Activated CD4-positive, alpha-beta T cell treated with anti-CD3 and anti-CD28 coated beads, Interleukin-2, amount 50 U/mL, for 48 hours (primary cell): Measurements from ENCODE around the gene TEX261.
"Not testable (repeated sequence)": the region's sequence is repeated elsewhere in the genome, so short reads cannot be mapped to it uniquely, and the experiment has no call there.

Source experiments
- DNase-seq, 2 experiments: peaks; one replicate each; pipeline ENCODE4 v3.0.0-alpha.2; 2020

Gene TEX261

DNA sequence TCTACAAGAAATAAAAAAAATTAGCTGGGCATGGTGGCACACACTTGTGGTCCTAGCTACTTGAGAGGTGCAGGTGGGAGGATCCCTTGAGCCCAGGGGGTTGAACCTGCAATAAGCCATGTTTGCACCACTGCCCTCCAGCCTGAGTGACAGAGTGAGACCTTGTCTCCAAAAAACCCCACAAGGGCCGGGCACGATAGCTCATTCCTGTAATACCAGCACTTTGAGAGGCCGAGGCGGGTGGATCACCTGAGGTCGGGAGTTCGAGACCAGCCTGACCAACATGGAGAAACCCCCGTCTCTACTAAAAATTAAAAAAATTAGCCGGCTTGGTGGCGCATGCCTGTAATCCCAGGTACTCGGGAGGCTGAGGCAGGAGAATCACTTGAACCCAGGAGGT, 5.3 kb upstream of the TEX261 start:
- DNase-seq: not testable (repeated sequence)

DNA sequence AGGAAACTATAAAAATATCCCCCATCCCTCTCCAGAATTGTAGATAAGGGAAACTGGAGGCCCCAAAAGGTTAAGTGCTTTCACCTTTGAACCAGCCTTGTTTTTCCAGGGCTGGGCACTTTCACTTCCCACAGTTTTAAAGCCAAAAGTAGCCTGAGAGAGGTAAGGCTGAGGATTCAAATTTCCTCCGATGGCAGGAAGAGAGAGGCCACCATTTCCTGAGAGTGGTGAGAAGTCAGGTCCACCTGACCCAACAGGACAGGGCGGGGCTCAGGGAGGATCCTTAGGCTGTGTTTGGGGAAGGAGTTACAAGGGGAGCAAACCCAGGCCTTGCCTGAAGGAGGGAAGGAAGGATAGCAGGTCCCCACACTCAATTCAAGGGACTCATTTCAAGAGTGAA, 4.7 kb upstream of the TEX261 start:
- no peak for DNase-seq

- DNase-seq: not testable (repeated sequence)
These were observed 4.2 kb upstream of the TEX261 start for GRCh38 chr2:70998885-70999284.

DNA sequence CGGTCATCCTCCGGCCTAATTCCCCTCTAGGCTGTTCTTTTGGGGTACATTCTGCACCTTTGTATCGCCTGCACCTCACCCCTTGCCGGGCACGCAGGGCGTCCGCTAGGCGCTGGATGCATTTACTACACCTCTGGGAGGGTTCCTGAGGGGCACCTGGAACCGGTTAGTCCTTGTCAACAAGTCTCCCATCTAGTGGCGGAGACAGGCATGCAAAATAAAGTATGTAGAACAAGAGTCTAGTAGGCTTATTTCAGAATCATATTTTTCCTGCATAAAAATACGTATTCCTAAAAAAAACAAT, 705 bp upstream of the TEX261 start:
- peak; percentile 48 to 59 for DNase-seq

DNA sequence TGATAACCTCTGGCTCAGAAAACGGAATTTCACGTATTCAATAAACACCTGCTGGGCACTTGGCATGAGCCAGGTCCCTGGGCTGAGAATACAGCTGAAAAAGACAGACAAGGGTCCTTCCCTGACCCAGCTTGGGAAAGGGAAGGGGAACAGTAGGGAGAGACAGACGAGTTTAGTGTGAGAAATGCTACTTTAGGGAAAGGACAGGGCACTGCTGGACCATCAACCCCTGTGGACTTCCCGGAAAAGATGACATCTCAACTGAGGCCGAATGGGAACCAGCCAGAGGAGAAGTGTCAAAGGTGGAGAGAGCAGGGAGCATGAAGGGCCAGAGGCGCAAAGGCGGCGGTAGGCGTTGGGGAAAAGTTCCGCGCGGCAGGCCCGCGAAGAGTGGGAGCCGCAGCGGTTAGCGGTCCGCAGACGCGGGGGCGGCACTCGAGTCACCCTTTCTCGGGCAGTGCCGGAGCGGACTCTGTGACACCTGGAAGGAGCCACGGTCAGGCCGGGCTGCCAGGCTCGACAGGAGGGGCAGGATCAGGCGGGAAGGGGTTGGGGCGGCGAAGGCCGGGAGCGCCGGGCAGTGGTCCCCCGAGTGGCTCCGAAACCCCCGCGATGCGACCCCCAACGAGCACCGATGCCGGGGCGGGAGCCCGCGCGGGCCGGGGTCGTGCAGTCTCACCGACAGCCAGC, 519 bp downstream of the TEX261 start:
- peak; percentile 62 to 68 for DNase-seq

DNA sequence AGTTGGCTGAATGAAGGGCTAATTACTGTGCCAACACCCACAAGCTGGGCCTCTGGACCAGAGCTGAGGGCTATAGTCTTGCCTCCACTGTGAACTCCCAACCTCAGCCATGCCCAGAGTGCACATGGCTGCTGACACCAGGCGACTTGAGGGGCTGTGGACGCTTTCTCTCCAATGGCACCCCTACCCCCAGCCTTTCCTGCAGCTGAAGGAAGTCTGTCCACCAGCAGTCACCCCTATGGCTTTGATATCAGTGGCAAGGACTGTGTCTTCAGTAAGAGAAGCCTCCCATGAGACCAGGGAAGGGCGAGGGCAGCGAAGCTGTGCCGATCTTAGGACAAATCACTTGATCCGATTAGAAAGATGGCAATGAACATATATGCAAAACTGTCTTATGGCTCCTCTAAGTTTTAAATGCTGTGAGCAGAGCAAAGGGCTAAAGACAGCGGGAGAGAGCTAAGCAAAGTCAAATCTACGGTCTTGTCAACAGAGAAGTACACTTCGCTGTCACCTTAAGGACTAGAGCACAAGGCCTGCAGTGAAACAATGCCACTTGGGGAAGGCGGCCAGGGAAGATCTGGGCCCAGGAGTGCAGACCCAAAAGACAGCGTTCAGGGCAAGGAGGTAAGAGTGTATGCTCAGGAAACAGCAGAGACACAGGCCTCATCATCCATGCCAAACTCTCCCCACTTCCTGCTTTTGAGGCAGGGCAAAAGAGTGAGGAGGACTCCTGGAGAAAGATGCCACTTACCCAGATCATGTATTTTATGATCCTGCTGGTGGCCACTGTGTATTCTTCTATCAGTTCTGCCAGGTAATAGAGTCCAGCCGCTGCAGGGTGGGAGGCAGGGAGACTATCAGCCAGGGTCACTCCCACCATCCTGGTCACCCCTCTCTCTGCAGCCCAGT, 1.5 kb downstream of the TEX261 start:
- DNase-seq: no peak

DNA sequence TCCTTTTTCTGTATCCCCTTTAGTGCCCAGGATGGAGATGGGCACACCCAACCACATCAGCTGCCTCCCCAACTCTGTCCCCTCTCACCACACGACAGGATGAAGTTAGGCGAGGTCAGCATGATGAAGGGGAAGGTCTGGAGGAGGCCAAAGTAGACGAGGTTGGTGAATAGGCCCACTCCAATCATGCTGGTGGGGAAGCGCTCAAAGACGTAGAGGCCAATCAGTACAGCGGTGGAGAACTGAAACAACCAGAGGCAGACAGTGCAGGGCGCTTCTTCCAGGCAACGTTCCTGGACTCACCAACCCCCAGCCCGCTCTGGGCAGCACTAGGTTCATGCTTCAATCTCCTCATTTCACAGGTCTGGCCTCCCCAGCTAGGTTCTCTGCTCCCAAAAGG, 2.9 kb downstream of the TEX261 start:
- DNase-seq: no peak

DNA sequence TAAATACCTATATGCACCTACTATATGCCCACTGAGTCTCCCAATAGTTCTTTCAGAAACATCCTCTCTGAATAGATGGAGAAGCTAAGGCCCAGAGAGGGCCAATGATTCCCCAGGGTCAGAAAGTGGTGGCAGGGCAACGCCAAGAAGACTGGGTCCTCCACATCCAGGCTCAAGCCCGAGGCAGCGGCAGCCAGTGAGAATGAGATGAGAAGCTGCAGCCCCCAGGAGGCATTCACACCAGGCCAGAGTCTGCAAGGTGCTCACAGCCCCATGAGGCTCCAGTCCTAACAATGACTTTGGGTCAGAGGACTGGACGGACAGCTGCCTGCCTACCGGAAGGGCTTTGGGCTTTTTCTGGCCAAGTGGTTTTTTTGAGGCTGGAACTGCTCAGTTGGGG, 3.5 kb downstream of the TEX261 start:
- DNase-seq: no peak

GRCh38 chr2:70990216-70990615, 4.5 kb downstream of the TEX261 start:
- DNase-seq: no peak

- no peak for DNase-seq
These were observed 5.7 kb downstream of the TEX261 start for GRCh38 chr2:70988726-70989648.

DNA sequence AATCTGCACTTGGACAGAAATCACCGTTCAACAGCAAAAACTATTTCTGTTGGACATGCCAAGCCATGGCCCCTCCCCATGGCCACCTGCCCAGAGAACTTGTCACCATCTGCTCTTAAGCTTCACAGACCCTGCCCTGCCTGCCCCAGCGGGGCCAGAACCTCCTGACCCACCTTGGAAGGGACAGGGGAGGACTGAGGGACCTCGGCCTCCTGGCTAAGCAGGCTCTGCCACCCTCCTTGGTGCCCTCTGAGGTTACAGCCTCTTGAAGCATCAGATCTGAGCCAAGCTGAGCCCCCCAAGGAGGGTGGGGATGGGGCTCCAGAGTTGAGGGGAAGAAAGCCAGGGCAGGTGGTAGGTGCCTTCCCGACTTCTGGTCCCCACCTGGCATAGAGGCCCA, 6.5 kb downstream of the TEX261 start:
- no peak for DNase-seq

GRCh38 chr2:70987386-70987785, 7.3 kb downstream of the TEX261 start:
- DNase-seq: no peak

GRCh38 chr2:70986499-70987189, 8.0 kb downstream of the TEX261 start:
- DNase-seq: no peak

GRCh38 chr2:70985956-70986355, 8.7 kb downstream of the TEX261 start:
- no peak for DNase-seq

- no peak for DNase-seq
These were observed 9.4 kb downstream of the TEX261 start for GRCh38 chr2:70985283-70985688.

DNA sequence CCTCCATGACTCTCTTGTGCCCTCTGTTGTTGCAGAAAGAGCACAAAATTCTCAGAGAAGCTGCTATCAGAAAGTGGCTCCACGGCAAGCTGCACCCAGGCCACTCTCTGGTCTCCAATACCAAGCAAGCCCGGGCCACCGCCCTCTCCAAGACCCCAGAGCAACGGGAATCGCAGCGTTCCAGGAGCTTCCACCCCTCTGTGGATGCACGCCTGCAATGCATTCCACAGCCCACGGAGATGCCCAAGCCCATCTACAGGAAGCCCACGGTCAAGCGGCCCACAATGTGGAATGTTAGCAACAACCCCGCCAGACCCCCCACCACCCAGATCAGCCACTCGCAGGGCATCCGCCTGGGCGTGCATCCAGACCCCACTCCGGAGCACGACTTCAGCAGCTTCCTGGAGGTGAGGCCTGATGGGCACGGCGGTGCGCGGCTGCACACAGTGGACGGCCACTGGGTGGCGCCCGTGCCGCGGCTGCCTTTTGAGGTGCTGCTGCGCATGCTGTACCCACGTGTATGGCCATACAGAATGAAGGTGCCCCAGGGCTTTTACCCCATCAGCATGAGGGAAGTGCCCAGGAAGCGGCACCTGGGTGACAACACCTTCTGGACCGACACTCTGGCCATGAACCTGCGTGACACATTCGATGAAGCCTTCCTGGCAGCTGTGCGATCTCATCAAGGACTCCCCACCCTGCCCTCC, 9.9 kb downstream of the TEX261 start:
- peak; percentile 83 to 85 for DNase-seq

DNA sequence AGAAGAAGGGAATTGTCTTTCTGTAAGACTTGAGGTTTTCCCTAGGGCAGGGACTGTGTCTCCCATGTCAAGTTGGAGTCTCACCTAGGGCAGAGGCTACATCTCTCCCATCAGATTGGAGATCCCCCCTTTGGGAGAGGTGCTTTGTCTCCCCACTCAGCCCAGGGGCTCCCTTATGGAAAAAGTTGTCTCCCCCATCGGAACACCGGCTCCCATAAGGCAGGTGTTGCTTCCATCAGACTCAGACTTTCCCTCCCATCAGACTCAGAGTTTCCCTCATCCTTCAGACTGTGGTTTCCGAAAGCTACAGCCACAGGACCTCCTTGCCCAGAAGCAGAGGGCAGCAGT, 10.5 kb downstream of the TEX261 start:
- no peak for DNase-seq

DNA sequence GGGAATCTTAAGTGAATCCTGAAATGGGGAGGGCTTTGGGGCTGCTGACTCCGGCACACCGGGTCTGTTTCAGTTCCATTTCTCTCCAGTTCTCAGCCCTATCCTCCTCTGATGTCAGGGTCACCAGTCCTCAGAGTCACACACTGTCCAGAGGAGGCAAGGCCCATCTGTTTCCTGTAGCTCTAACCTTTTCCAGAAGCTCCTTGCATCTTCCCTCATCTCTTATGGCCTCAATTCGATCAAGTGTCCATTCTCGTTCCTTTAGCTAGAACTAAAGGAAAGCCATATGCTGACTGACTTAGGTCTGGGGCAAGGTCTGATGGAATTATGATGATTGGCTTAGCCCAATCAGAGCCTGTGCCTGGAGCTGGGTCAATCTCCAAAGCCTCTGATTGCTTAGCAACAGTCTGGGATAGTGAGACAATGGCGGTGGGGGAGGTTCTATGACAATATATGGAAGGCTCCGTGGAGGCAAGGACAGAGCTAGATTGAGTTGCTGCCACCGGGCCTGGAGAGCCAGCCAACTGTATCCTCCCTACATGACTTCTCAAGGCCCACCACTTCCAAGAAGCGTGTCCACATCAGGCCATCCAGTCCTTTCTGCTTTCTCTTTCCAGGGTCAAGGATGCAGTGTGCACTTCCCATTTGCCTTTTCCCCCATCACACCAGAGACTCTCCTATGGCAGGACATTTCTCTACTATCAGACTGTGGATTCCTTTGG, 11.0 kb downstream of the TEX261 start:
- DNase-seq: no peak

DNA sequence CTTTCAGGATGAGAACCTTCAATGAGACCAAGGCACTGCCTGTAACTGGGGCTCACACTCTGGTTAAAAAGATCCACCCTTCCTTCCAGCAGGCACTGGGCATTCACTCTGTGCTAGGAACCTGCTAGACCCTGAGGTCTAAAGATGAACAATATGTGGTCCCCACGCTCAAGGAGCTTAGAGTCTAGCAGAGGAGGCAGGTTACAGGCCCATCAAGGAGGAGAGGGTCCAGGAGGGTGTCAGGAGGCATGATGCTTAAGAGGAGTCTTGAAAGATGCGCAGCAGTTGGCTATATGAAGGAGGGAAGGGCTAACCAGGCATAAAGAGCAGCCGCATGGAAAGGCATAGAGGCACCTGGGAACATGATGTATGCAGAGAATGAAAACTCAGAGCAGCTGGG, 11.7 kb downstream of the TEX261 start:
- no peak for DNase-seq

DNA sequence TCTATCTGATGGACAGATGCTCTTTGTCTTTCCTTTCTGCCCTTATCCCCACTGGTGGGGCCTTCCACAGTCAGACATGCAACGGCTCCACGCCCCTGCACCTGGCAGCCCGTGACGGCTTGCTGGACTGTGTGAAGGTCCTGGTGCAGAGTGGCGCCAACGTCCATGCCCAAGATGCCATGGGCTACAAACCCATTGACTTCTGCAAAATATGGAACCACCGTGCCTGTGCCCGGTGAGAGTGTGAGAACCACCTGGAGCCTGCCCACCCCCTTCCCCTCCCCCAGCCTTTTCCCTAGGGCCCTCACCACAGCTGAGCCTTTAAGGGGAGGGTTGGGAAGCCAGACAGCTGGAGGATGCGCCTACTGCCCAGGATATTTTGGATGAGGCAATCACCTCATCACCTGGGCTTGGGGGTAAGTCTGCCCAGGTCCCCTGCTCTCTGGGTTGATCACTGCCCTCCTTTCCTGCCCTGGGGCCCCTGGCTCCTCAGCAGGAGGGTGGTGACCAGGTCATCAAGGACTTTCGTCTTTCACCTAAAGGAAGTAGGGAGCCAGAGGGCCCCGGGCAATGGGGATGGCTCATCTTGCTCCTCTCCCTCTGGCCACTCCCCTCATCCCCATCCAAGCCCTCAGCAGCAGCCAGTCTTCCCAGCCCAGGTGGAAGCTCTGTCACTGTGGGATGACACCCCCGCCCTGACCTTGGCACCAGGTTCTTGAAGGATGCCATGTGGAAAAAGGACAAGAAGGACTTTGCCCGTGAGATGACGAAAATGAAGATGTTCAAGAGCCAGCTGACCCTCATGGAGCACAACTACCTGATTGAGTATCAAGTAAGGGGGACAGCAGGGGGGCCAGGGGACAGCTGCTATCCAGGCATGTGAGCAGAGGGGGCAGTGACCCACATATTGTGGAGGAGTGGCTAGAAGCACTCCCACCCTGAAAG, 12.5 kb downstream of the TEX261 start:
- no peak for DNase-seq
